PC-9 (cell line): ENCODE data around the gene MCUB.

Source experiments
- EZH2 ChIP-seq: fragments of 200-600 bp; sonication (generic); IDR thresholded peaks from 2 replicates; pipeline ENCODE4 v1.8.0; 2017; ENCODE audit warnings: antibody characterized with exemption, low read depth
- TF ChIP-seq, protein P1 (sequence below): fragments of 200-600 bp; sonication (generic); conservative IDR thresholded peaks from 2 replicates; pipeline ENCODE4 v1.6.1; 2017; ENCODE audit warnings: mixed run types, antibody characterized with exemption, mild to moderate bottlenecking, moderate library complexity

DNA sequence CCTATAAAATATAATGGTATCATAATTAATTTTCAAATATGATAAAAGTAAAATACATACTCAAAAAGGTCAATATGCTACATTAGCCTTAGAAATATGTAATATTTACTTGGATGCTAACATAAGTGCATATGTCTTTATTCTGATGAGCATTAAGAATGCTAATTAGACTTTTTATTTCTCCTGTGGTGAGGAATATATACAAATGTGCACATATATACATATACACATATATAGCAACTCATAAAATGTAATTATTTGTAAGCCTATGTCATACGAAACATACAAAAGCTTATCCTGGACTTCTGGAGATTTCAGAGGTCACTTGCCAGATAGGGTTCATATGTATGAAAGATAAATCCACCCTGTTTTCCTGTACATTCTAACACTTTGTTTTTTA lies 158.7 kb downstream of the MCUB start:
- no peak for TF ChIP-seq EZH2
- TF ChIP-seq, protein P1, sequence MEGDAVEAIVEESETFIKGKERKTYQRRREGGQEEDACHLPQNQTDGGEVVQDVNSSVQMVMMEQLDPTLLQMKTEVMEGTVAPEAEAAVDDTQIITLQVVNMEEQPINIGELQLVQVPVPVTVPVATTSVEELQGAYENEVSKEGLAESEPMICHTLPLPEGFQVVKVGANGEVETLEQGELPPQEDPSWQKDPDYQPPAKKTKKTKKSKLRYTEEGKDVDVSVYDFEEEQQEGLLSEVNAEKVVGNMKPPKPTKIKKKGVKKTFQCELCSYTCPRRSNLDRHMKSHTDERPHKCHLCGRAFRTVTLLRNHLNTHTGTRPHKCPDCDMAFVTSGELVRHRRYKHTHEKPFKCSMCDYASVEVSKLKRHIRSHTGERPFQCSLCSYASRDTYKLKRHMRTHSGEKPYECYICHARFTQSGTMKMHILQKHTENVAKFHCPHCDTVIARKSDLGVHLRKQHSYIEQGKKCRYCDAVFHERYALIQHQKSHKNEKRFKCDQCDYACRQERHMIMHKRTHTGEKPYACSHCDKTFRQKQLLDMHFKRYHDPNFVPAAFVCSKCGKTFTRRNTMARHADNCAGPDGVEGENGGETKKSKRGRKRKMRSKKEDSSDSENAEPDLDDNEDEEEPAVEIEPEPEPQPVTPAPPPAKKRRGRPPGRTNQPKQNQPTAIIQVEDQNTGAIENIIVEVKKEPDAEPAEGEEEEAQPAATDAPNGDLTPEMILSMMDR, result no peak
